GM12801 (cell line): ENCODE measurements around the gene EPB41L4A.

ENCODE experiments used
- CTCF ChIP-seq: IDR thresholded peaks from one replicate; pipeline ENCODE4 v1.5.1; 2011; ENCODE audit warnings: control low read depth; ENCODE audit not compliant: insufficient read length; ENCODE audit errors: extremely low read depth

The EPB41L4A gene

GRCh38 chr5:112142769-112143270 is 276.3 kb downstream of the EPB41L4A start:
- TF ChIP-seq CTCF: no peak

- no peak for TF ChIP-seq CTCF
These were observed 277.5 kb downstream of the EPB41L4A start for GRCh38 chr5:112141582-112141981.

- TF ChIP-seq CTCF: no peak
These were observed 280.6 kb downstream of the EPB41L4A start for GRCh38 chr5:112138526-112138925.

- no peak for TF ChIP-seq CTCF
These were observed 282.3 kb downstream of the EPB41L4A start for GRCh38 chr5:112136773-112137172.

- no peak for TF ChIP-seq CTCF
These were observed 291.2 kb downstream of the EPB41L4A start for GRCh38 chr5:112127861-112128260.

GRCh38 chr5:112126982-112127381 is 292.1 kb downstream of the EPB41L4A start:
- TF ChIP-seq CTCF: no peak

GRCh38 chr5:112125903-112126302 is 293.2 kb downstream of the EPB41L4A start:
- TF ChIP-seq CTCF: no peak

GRCh38 chr5:112124788-112125187 is 294.3 kb downstream of the EPB41L4A start:
- no peak for TF ChIP-seq CTCF
